Esophagus muscularis mucosa (tissue), 4 donors: ENCODE results near the gene MYO1E. TPM values are rescaled to one million over a fixed set of nuclear protein-coding genes. Genes with fewer than 3 reads are reported as not detected.

Experiments
- DNase-seq: peaks from one replicate; pipeline ENCODE4 v3.0.0-alpha.2; 2017; ENCODE audit errors: extremely low spot score
- H3K27ac ChIP-seq, 4 donors: fragments of 200-600 bp; sonication (generic); replicated peaks in 1 of 4; 1 replicate in 3 of 4; 2 replicates in 1 of 4; pipeline ENCODE4 v1.5.1; 2016 to 2019; ENCODE audit warnings: mild to moderate bottlenecking in 1 of 4
- H3K27me3 ChIP-seq, 4 donors: fragments of 200-600 bp; sonication (generic); one replicate each; pipeline versions ENCODE4 v1.5.1 to v1.6.0; 2016 to 2019
- H3K36me3 ChIP-seq, 4 donors: fragments of 200-600 bp; sonication (generic); one replicate each; pipeline ENCODE4 v1.5.1; 2016 to 2019
- H3K4me1 ChIP-seq, 4 donors: fragments of 200-600 bp; sonication (generic); one replicate each; pipeline ENCODE4 v1.5.1; 2016 to 2019
- H3K4me3 ChIP-seq, 4 donors: fragments of 200-600 bp; sonication (generic); 1 replicate in 2 of 4; 2 replicates in 2 of 4; pipeline ENCODE4 v1.5.1; 2016 to 2019; ENCODE audit warnings: mild to moderate bottlenecking in 4 of 4, moderate library complexity in 1 of 4
- H3K9me3 ChIP-seq, 4 donors: fragments of 200-600 bp; sonication (generic); 1 replicate in 3 of 4; 2 replicates in 1 of 4; pipeline ENCODE4 v1.5.1; 2016 to 2019
- EP300 ChIP-seq: sonication (generic); formaldehyde crosslinking; IDR thresholded peaks from one replicate; pipeline ENCODE4 v1.6.1; 2017; ENCODE audit warnings: antibody characterized with exemption
- POLR2A ChIP-seq: fragments of 450-650 bp; IDR thresholded peaks from one replicate; pipeline ENCODE4 v1.6.1; 2017; ENCODE audit warnings: antibody characterized with exemption, moderate library complexity, mild to moderate bottlenecking, low read depth
- POLR2AphosphoS5 ChIP-seq, 2 donors: sonication (generic); formaldehyde crosslinking; IDR thresholded peaks; one replicate each; pipeline ENCODE4 v1.6.1; 2017; ENCODE audit warnings: antibody characterized with exemption in 2 of 2
- WGBS: methylation state at CpG from one replicate; pipeline ENCODE4 v1.1.5; 2018; 5-methylcytosine and 5-hydroxymethylcytosine counted together
- intact Hi-C: fragments of 100-400 bp; cut with DNase I; formaldehyde crosslinking; loops from one replicate; pipeline ENCODE4 v1.15.1; 2023
- total RNA-seq, 4 donors: library from RNA; depleted of rRNA; stranded (reverse); fragments of >200 nt; gene quantifications; one replicate each; pipeline versions ENCODE4 v1.1.0 to v1.2.1, GENCODE V29; 2016
- TF ChIP-seq, protein P1 (sequence below), 3 experiments: fragments of 200-600 bp in 2 of 3; fragments of 450-650 bp in 1 of 3; sonication (generic) in 2 of 3; IDR thresholded peaks; one replicate each; pipeline ENCODE4 v1.5.1; 2017 to 2019; ENCODE audit warnings: antibody characterized with exemption in 3 of 3, mild to moderate bottlenecking in 2 of 3, moderate library complexity in 1 of 3

Gene MYO1E
- total RNA-seq, 4 donors from 2014 or later: 32.7 to 39.9 (median 37.6) TPM

- Histone ChIP-seq H3K4me1 (peaks cover 48 to 64% (median 52%) of the 10 kb centered on the region in 4 donors), H3K4me3 (no peak overlapping the region)
- intact Hi-C loops: no loop called here
Observed at GRCh38 chr15:59295261-59296001, 77.2 kb downstream of the MYO1E start.

GRCh38 chr15:59294574-59295260 lies 78.0 kb downstream of the MYO1E start:
- no peak for DNase-seq
- TF ChIP-seq EP300: no peak
- no peak for TF ChIP-seq POLR2A
- TF ChIP-seq, protein P1, sequence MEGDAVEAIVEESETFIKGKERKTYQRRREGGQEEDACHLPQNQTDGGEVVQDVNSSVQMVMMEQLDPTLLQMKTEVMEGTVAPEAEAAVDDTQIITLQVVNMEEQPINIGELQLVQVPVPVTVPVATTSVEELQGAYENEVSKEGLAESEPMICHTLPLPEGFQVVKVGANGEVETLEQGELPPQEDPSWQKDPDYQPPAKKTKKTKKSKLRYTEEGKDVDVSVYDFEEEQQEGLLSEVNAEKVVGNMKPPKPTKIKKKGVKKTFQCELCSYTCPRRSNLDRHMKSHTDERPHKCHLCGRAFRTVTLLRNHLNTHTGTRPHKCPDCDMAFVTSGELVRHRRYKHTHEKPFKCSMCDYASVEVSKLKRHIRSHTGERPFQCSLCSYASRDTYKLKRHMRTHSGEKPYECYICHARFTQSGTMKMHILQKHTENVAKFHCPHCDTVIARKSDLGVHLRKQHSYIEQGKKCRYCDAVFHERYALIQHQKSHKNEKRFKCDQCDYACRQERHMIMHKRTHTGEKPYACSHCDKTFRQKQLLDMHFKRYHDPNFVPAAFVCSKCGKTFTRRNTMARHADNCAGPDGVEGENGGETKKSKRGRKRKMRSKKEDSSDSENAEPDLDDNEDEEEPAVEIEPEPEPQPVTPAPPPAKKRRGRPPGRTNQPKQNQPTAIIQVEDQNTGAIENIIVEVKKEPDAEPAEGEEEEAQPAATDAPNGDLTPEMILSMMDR (IDR thresholded peaks at IDR 0.05): no peak
- no peak for TF ChIP-seq POLR2AphosphoS5 (IDR thresholded peaks at IDR 0.05)
- Histone ChIP-seq H3K4me3 (no peak overlapping the region), H3K36me3 (no peaks in the 10 kb centered on the region), H3K27ac (peak overlapping the region; percentile 53 to 79 (median 64)), H3K9me3 (no peaks in the 10 kb centered on the region), H3K4me1 (peaks cover 46 to 64% (median 52%) of the 10 kb centered on the region in 4 donors), H3K27me3 (no peaks in the 10 kb centered on the region)
- intact Hi-C loops: no loop called here
- WGBS: 65% methylated on average over 3 of the region's 3 CpGs

More at GRCh38 chr15:59295261-59296001, 77.2 kb downstream of the MYO1E start:
- TF ChIP-seq POLR2AphosphoS5 (IDR thresholded peaks at IDR 0.05) (peak in 1 of 2 donors; percentile 32), POLR2A (no peak)
- TF ChIP-seq, protein P1 (IDR thresholded peaks at IDR 0.05): no peak
- no peaks in the 10 kb centered on the region for H3K27me3 ChIP-seq
- 73% methylated on average over 17 of the region's 17 CpGs for WGBS
- no peaks in the 10 kb centered on the region for H3K9me3 ChIP-seq
- no peak for DNase-seq
- no peaks in the 10 kb centered on the region for H3K36me3 ChIP-seq
- peak overlapping the region; percentile 53 to 79 (median 64) for H3K27ac ChIP-seq

GRCh38 chr15:59292442-59293151 lies 80.1 kb downstream of the MYO1E start:
- intact Hi-C loops: no loop called here
- no peaks in the 10 kb centered on the region for H3K36me3 ChIP-seq
- 83% methylated on average over 8 of the region's 8 CpGs for WGBS
- H3K9me3 ChIP-seq: no peaks in the 10 kb centered on the region
- H3K27me3 ChIP-seq: no peaks in the 10 kb centered on the region
- no peak overlapping the region for H3K4me3 ChIP-seq
- H3K27ac ChIP-seq: peak overlapping the region; percentile 30 to 63 (median 50)
- TF ChIP-seq, protein P1 (IDR thresholded peaks at IDR 0.05): no peak
- TF ChIP-seq POLR2A: no peak
- no peak for TF ChIP-seq EP300
- no peak for TF ChIP-seq POLR2AphosphoS5 (IDR thresholded peaks at IDR 0.05)
- DNase-seq: no peak
- H3K4me1 ChIP-seq: peaks cover 46 to 63% (median 52%) of the 10 kb centered on the region in 4 donors

DNA sequence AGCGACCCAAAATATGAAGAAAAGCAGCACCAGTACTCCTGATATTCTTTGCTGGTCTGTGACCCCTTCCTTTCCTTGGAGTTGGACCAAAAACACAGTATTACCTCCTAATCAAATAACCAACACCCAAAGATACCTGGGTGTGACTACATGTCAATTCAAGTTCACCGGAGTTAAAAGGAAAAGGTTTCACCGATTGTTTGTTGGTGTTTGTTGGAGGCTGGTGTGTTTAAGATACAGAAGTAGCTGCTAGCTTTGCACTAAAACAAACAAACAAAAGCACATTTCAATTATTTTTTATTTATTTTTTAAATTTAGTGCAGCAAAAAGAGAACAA lies 81.5 kb downstream of the MYO1E start:
- intact Hi-C loops: no loop called here
- peak overlapping the region in 1 of 4 donors; percentile 45 for H3K27ac ChIP-seq
- 88% methylated on average over 3 of the region's 3 CpGs for WGBS
- no peaks in the 10 kb centered on the region for H3K36me3 ChIP-seq
- no peak for DNase-seq
- no peaks in the 10 kb centered on the region for H3K27me3 ChIP-seq
- H3K4me1 ChIP-seq: peaks cover 42 to 56% (median 46%) of the 10 kb centered on the region in 4 donors
- no peaks in the 10 kb centered on the region for H3K9me3 ChIP-seq
- no peak overlapping the region for H3K4me3 ChIP-seq
- TF ChIP-seq, protein P1 (IDR thresholded peaks at IDR 0.05): no peak
- TF ChIP-seq POLR2A (no peak), EP300 (no peak), POLR2AphosphoS5 (IDR thresholded peaks at IDR 0.05) (no peak)
